Smooth muscle cell of the brain vasculature (primary cell): ENCODE measurements around the gene CNN3.

Experiments used
- DNase-seq: peaks from one replicate; pipeline ENCODE4 v3.0.0-alpha.2; 2012; ENCODE audit warnings: low read depth, low spot score

Gene CNN3

GRCh38 chr1:94887603-94888171 lies 39.2 kb downstream of the CNN3 start:
- no peak for DNase-seq

- no peak for DNase-seq
Observed at GRCh38 chr1:94887106-94887505, 39.8 kb downstream of the CNN3 start.

GRCh38 chr1:94886361-94886760 lies 40.5 kb downstream of the CNN3 start:
- DNase-seq = no peak

- no peak for DNase-seq
Observed at GRCh38 chr1:94884507-94884906, 42.4 kb downstream of the CNN3 start.

- DNase-seq = no peak
Observed at GRCh38 chr1:94884106-94884505, 42.8 kb downstream of the CNN3 start.

GRCh38 chr1:94883691-94884090 lies 43.2 kb downstream of the CNN3 start:
- peak; percentile 80 for DNase-seq

- no peak for DNase-seq
Observed at GRCh38 chr1:94878329-94878728, 48.6 kb downstream of the CNN3 start.

- no peak for DNase-seq
Observed at GRCh38 chr1:94876362-94876761, 50.5 kb downstream of the CNN3 start.

GRCh38 chr1:94875794-94876193 lies 51.1 kb downstream of the CNN3 start:
- no peak for DNase-seq

- DNase-seq = no peak
Observed at GRCh38 chr1:94874423-94874822, 52.5 kb downstream of the CNN3 start.

GRCh38 chr1:94873520-94874351 lies 53.2 kb downstream of the CNN3 start:
- DNase-seq = no peak

- no peak for DNase-seq
Observed at GRCh38 chr1:94872771-94873495, 54.0 kb downstream of the CNN3 start.

- DNase-seq = no peak
Observed at GRCh38 chr1:94871031-94871430, 55.9 kb downstream of the CNN3 start.

GRCh38 chr1:94866164-94866807 lies 60.6 kb downstream of the CNN3 start:
- no peak for DNase-seq

- no peak for DNase-seq
Observed at GRCh38 chr1:94865360-94865759, 61.5 kb downstream of the CNN3 start.

GRCh38 chr1:94864821-94865220 lies 62.1 kb downstream of the CNN3 start:
- no peak for DNase-seq

GRCh38 chr1:94863919-94864318 lies 63.0 kb downstream of the CNN3 start:
- no peak for DNase-seq

- no peak for DNase-seq
Observed at GRCh38 chr1:94863297-94863911, 63.5 kb downstream of the CNN3 start.

- no peak for DNase-seq
Observed at GRCh38 chr1:94862718-94863117, 64.2 kb downstream of the CNN3 start.

- DNase-seq = no peak
Observed at GRCh38 chr1:94859174-94859573, 67.7 kb downstream of the CNN3 start.

- DNase-seq = no peak
Observed at GRCh38 chr1:94858276-94858675, 68.6 kb downstream of the CNN3 start.

GRCh38 chr1:94856868-94857267 lies 70.0 kb downstream of the CNN3 start:
- no peak for DNase-seq
